Measurements from ENCODE around the gene WASF2. TPM values are rescaled to one million over a fixed set of nuclear protein-coding genes. Genes with fewer than 3 reads are reported as not detected.

Gene WASF2
- total RNA-seq, 4 donors from 2014 or later, result 53.8 to 76.6 (median 70.3) TPM

GRCh38 chr1:27454610-27455009 lies 35.4 kb downstream of the WASF2 start:
- TF ChIP-seq POLR2A (IDR thresholded peaks at IDR 0.05), result no peak
- TF ChIP-seq, protein P1, sequence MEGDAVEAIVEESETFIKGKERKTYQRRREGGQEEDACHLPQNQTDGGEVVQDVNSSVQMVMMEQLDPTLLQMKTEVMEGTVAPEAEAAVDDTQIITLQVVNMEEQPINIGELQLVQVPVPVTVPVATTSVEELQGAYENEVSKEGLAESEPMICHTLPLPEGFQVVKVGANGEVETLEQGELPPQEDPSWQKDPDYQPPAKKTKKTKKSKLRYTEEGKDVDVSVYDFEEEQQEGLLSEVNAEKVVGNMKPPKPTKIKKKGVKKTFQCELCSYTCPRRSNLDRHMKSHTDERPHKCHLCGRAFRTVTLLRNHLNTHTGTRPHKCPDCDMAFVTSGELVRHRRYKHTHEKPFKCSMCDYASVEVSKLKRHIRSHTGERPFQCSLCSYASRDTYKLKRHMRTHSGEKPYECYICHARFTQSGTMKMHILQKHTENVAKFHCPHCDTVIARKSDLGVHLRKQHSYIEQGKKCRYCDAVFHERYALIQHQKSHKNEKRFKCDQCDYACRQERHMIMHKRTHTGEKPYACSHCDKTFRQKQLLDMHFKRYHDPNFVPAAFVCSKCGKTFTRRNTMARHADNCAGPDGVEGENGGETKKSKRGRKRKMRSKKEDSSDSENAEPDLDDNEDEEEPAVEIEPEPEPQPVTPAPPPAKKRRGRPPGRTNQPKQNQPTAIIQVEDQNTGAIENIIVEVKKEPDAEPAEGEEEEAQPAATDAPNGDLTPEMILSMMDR (IDR thresholded peaks at IDR 0.05), result no peak
- H3K4me3 ChIP-seq (ENCODE audit: low read depth, poor library complexity, severe bottlenecking), result no peak overlapping the region
- no peak for DNase-seq (ENCODE audit: low spot score in 2 of 2)
- intact Hi-C loops (cut with DNase I; ENCODE audit: low total_unique reads), result no loop called here
- WGBS, 2 donors, result 86 to 88% methylated on average over 4 of the region's 4 CpGs

GRCh38 chr1:27451343-27451742 lies 38.6 kb downstream of the WASF2 start:
- TF ChIP-seq, protein P1 (IDR thresholded peaks at IDR 0.05), result no peak
- TF ChIP-seq POLR2A (IDR thresholded peaks at IDR 0.05), result no peak
- H3K4me3 ChIP-seq (ENCODE audit: low read depth, poor library complexity, severe bottlenecking), result no peak overlapping the region
- intact Hi-C loops (cut with DNase I; ENCODE audit: low total_unique reads), result no loop called here
- 21 to 34% methylated on average over 1 of the region's 1 CpG for WGBS, 2 donors
- no peak for DNase-seq (ENCODE audit: low spot score in 2 of 2)

- peak in 1 of 2 donors; percentile 37 for DNase-seq (ENCODE audit: low spot score in 2 of 2)
- WGBS, 2 donors, result 90 to 95% methylated on average over 9 of the region's 9 CpGs
- no peak overlapping the region for H3K4me3 ChIP-seq (ENCODE audit: low read depth, poor library complexity, severe bottlenecking)
- intact Hi-C loops (cut with DNase I; ENCODE audit: low total_unique reads), result no loop called here
- TF ChIP-seq, protein P1 (IDR thresholded peaks at IDR 0.05), result no peak
- TF ChIP-seq POLR2A (IDR thresholded peaks at IDR 0.05), result no peak
These were observed 41.0 kb downstream of the WASF2 start for GRCh38 chr1:27448982-27449381.

DNA sequence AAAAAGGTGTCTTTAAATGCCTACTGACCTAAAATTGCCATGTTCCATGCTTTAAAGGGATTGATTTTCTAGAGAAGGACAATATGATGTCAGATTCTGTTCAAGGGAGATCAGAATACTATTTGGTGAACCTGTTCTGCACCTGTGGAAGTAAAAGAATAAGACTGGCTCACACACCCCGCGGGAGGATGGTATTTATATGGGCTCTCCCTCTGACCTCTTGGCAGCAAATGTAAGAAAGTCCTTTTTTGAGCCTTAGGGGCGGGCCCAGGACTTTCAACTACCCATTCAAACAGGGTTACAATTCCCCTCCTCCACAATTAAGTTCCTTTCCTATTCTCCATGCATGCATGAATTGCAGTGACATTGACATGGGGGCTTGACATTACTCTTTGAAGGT lies 42.1 kb downstream of the WASF2 start:
- 58 to 59% methylated on average over 3 of the region's 3 CpGs for WGBS, 2 donors
- DNase-seq (ENCODE audit: low spot score in 2 of 2), result peak in 1 of 2 donors; percentile 68
- TF ChIP-seq, protein P1 (IDR thresholded peaks at IDR 0.05), result no peak
- TF ChIP-seq POLR2A (IDR thresholded peaks at IDR 0.05), result no peak
- intact Hi-C loops (cut with DNase I; ENCODE audit: low total_unique reads), result no loop called here
- no peak overlapping the region for H3K4me3 ChIP-seq (ENCODE audit: low read depth, poor library complexity, severe bottlenecking)

- WGBS, 2 donors, result 89 to 98% methylated on average over 3 of the region's 3 CpGs
- intact Hi-C loops (cut with DNase I; ENCODE audit: low total_unique reads), result no loop called here
- no peak for DNase-seq (ENCODE audit: low spot score in 2 of 2)
- TF ChIP-seq, protein P1 (IDR thresholded peaks at IDR 0.05), result no peak
- TF ChIP-seq POLR2A (IDR thresholded peaks at IDR 0.05), result no peak
- H3K4me3 ChIP-seq (ENCODE audit: low read depth, poor library complexity, severe bottlenecking), result no peak overlapping the region
These were observed 42.6 kb downstream of the WASF2 start for GRCh38 chr1:27447399-27447798.

DNA sequence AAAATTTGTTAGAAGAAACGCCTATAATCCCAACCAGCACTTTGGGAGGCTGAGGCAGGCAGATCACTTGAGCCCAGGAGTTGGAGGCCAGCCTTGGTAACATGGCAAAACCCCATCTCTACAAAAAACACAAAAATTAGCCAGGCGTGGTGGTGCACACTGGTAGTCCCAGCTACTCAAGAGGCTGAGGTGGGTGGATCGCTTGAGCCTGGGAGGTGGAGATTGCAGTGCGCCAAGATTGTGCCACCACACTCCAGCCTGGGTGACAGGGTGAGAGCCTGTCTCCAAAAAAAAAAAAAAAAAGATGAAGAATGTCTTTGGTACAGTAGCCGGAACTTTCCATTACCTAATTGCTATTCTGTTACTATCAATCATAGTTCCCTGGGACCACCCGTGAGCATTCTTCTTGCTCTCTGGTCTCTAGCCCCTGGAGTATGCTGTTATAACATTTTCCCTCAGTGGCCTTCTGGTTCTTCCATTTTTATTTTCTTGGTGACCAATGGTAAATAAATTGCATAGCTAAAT lies 43.4 kb downstream of the WASF2 start:
- DNase-seq (ENCODE audit: low spot score in 2 of 2), result peak in 1 of 2 donors; percentile 75
- 90 to 91% methylated on average over 6 of the region's 6 CpGs for WGBS, 2 donors
- no peak for TF ChIP-seq POLR2A (IDR thresholded peaks at IDR 0.05)
- TF ChIP-seq, protein P1 (IDR thresholded peaks at IDR 0.05), result no peak
- no peak overlapping the region for H3K4me3 ChIP-seq (ENCODE audit: low read depth, poor library complexity, severe bottlenecking)
- intact Hi-C loops (cut with DNase I; ENCODE audit: low total_unique reads), result no loop called here
